Keratinocyte (primary cell): Measurements from ENCODE around the gene EGFLAM. TPM values are rescaled to one million over a fixed set of nuclear protein-coding genes. Genes with fewer than 3 reads are reported as not detected.

Source experiments
- DNase-seq: peaks from one replicate; pipeline ENCODE4 v3.0.0-alpha.2; 2011; ENCODE audit warnings: low read depth, missing footprints, low spot score
- FAIRE-seq: peaks from 2 replicates; lab custom pipeline; 2011; peaks lifted over from hg19 to GRCh38; lab: Jason Lieb, UNC
- H2AFZ ChIP-seq: 2 replicates; pipeline ENCODE4 v1.6.0; 2012; ENCODE audit warnings: low read length, control low read depth, inconsistent platforms; ENCODE audit not compliant: control insufficient read depth
- H3K27ac ChIP-seq: 2 replicates; pipeline ENCODE4 v1.5.1; 2011; ENCODE audit warnings: low read length; ENCODE audit not compliant: control insufficient read depth, insufficient read depth
- H3K27me3 ChIP-seq: 3 replicates; pipeline ENCODE4 v1.6.0; 2011; ENCODE audit warnings: low read length; ENCODE audit not compliant: control insufficient read depth, insufficient read depth; ENCODE audit errors: extremely low read depth
- H3K36me3 ChIP-seq, 2 experiments: 2 replicates in 1 of 2; 3 replicates in 1 of 2; pipeline ENCODE4 v1.5.1; 2011; ENCODE audit warnings: low read length in 2 of 2, mild to moderate bottlenecking in 1 of 2; ENCODE audit not compliant: control insufficient read depth in 2 of 2, insufficient read depth in 2 of 2; ENCODE audit errors: extremely low read depth in 1 of 2
- H3K4me1 ChIP-seq: 3 replicates; pipeline ENCODE4 v1.5.1; 2011; ENCODE audit warnings: low read length; ENCODE audit not compliant: control insufficient read depth, insufficient read depth; ENCODE audit errors: extremely low read depth
- H3K4me2 ChIP-seq: 3 replicates; pipeline ENCODE4 v1.6.0; 2011; ENCODE audit warnings: low read depth, low read length; ENCODE audit not compliant: control insufficient read depth, insufficient read depth; ENCODE audit errors: extremely low read depth
- H3K4me3 ChIP-seq, 3 experiments: fragments of 200-600 bp in 1 of 3; sonication (generic) in 1 of 3; 2 replicates in 2 of 3; 3 replicates in 1 of 3; pipeline ENCODE4 v1.5.1; 2011 to 2016; ENCODE audit warnings: low read length in 3 of 3, mild to moderate bottlenecking in 3 of 3, control low read depth in 2 of 3, inconsistent platforms in 1 of 3, low read depth in 1 of 3, mixed read lengths in 1 of 3, mixed run types in 1 of 3, moderate library complexity in 1 of 3; ENCODE audit not compliant: control insufficient read depth in 2 of 3, insufficient read depth in 2 of 3; ENCODE audit errors: extremely low read depth in 1 of 3
- H3K79me2 ChIP-seq: 2 replicates; pipeline ENCODE4 v1.6.0; 2012; ENCODE audit warnings: low read length; ENCODE audit not compliant: control insufficient read depth, insufficient read depth
- H3K9ac ChIP-seq: 3 replicates; pipeline ENCODE4 v1.6.0; 2011; ENCODE audit warnings: low read length; ENCODE audit not compliant: control insufficient read depth, insufficient read depth; ENCODE audit errors: extremely low read depth
- H3K9me1 ChIP-seq: 3 replicates; pipeline ENCODE4 v1.6.0; 2011; ENCODE audit warnings: low read length; ENCODE audit not compliant: control insufficient read depth, insufficient read depth; ENCODE audit errors: extremely low read depth
- H3K9me3 ChIP-seq: 2 replicates; pipeline ENCODE4 v1.5.1; 2012; ENCODE audit warnings: low read depth, low read length; ENCODE audit not compliant: control insufficient read depth
- H4K20me1 ChIP-seq: 3 replicates; pipeline ENCODE4 v1.6.0; 2011; ENCODE audit warnings: low read length; ENCODE audit not compliant: control insufficient read depth, insufficient read depth; ENCODE audit errors: extremely low read depth
- EZH2 ChIP-seq: IDR thresholded peaks from one replicate; pipeline ENCODE4 v1.6.1; 2012; ENCODE audit warnings: inconsistent platforms, mild to moderate bottlenecking, low read length, moderate library complexity
- dilution Hi-C: fragments of 300-500 bp; cut with MboI; formaldehyde crosslinking; loops from one replicate; pipeline ENCODE4 v1.7.0; 2020; ENCODE audit warnings: low sequenced_read_pairs; ENCODE audit not compliant: extremely low pct_ligation_motif_present
- polyA plus RNA-seq, 5 experiments: library from polyadenylated mRNA; depleted of rRNA in 3 of 5; stranded (reverse) in 3 of 5; stranded (forward) in 1 of 5; unstranded in 1 of 5; fragments of >200 nt; gene quantifications; 1 replicate in 1 of 5; 2 replicates in 3 of 5; 3 replicates in 1 of 5; pipeline versions ENCODE4 v1.2.1 to v1.2.3, GENCODE V29; 2011 to 2012; ENCODE audit warnings: missing spikeins in 2 of 5, low read depth in 1 of 5, low replicate concordance in 1 of 5
- TF ChIP-seq, protein P1 (sequence below), 3 experiments: IDR thresholded peaks in 1 of 3; conservative IDR thresholded peaks in 1 of 3; optimal IDR thresholded peaks in 1 of 3; 2 replicates in 2 of 3; 3 replicates in 1 of 3; pipeline versions ENCODE3 to v1.5.1; 2011; ENCODE audit warnings: low read length in 3 of 3, mild to moderate bottlenecking in 3 of 3, moderate library complexity in 2 of 3, control low read depth in 1 of 3, inconsistent platforms in 1 of 3; ENCODE audit not compliant: insufficient read depth in 2 of 3; ENCODE audit errors: extremely low read depth in 1 of 3

The EGFLAM gene
- polyA plus RNA-seq, 1 donor (not counting 4 experiments of a cell fraction or from before 2014, with no cell fraction given), result not detected

DNA sequence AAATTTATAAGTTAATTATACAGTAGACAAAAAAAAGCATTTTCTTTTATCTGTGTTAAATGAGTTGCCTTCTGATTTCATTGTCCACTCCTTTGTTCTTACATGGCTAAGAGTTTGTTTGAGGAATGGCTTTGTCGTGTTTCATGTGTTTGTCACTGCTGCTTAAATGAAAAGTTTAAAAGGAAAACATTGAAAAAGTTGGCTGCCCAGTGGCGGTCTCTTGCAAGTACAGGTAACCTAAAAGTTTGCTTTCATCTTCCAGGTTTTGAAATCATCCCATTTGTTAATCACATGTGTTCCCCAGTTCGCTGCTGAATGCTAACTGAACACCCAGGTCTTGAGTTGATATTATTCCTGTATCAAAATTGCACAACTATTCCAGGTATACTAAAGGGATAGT lies 33.9 kb downstream of the EGFLAM start:
- Histone ChIP-seq H3K4me3 (no peak overlapping the region), H3K36me3 (no peaks in the 10 kb centered on the region), H3K79me2 (no peaks in the 10 kb centered on the region), H4K20me1 (no peaks in the 10 kb centered on the region), H2AFZ (no peak overlapping the region), H3K9me1 (no peaks in the 10 kb centered on the region), H3K9ac (no peak overlapping the region), H3K4me1 (peaks cover 15% of the 10 kb centered on the region), H3K27me3 (no peaks in the 10 kb centered on the region), H3K27ac (no peak overlapping the region), H3K4me2 (no peak overlapping the region), H3K9me3 (no peaks in the 10 kb centered on the region)
- dilution Hi-C loops, result no loop called here
- TF ChIP-seq EZH2, result no peak
- TF ChIP-seq, protein P1, sequence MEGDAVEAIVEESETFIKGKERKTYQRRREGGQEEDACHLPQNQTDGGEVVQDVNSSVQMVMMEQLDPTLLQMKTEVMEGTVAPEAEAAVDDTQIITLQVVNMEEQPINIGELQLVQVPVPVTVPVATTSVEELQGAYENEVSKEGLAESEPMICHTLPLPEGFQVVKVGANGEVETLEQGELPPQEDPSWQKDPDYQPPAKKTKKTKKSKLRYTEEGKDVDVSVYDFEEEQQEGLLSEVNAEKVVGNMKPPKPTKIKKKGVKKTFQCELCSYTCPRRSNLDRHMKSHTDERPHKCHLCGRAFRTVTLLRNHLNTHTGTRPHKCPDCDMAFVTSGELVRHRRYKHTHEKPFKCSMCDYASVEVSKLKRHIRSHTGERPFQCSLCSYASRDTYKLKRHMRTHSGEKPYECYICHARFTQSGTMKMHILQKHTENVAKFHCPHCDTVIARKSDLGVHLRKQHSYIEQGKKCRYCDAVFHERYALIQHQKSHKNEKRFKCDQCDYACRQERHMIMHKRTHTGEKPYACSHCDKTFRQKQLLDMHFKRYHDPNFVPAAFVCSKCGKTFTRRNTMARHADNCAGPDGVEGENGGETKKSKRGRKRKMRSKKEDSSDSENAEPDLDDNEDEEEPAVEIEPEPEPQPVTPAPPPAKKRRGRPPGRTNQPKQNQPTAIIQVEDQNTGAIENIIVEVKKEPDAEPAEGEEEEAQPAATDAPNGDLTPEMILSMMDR (optimal IDR thresholded peaks at IDR 0.05 in 1 of 3, IDR thresholded peaks at IDR 0.05 in 1 of 3, conservative IDR thresholded peaks at IDR 0.05 in 1 of 3; ENCODE audit: extremely low read depth in 1 of 3, insufficient read depth in 2 of 3, low read length in 3 of 3), result no peak
- DNase-seq (no peak), FAIRE-seq (no peak)

DNA sequence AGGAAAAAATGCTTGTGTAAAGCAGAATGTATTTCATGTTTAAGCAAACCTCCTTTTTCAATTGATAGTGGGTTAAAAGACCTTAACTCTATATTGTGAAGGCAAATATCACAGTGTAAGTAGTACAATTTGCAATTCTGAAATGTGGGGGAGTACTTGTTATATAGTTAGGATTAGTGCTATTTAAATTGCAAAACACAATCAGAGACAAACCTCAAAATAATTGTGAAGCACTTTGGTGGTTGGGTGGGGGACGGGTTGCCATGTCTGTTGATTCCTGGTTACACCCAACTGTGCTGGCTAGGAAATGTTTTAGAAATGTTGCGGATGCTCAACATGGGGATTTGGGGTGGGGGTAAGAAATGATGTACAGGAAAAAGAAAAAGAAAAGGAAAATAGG lies 37.4 kb downstream of the EGFLAM start:
- DNase-seq, result no peak
- Histone ChIP-seq H4K20me1 (no peaks in the 10 kb centered on the region), H3K36me3 (no peaks in the 10 kb centered on the region), H3K4me3 (no peak overlapping the region), H3K4me1 (peaks cover 10% of the 10 kb centered on the region), H3K27me3 (no peaks in the 10 kb centered on the region), H3K9me3 (no peaks in the 10 kb centered on the region), H2AFZ (no peak overlapping the region), H3K9me1 (no peaks in the 10 kb centered on the region), H3K4me2 (no peak overlapping the region), H3K9ac (no peak overlapping the region), H3K27ac (no peak overlapping the region), H3K79me2 (no peaks in the 10 kb centered on the region)
- TF ChIP-seq, protein P1 (optimal IDR thresholded peaks at IDR 0.05 in 1 of 3, IDR thresholded peaks at IDR 0.05 in 1 of 3, conservative IDR thresholded peaks at IDR 0.05 in 1 of 3; ENCODE audit: extremely low read depth in 1 of 3, insufficient read depth in 2 of 3, low read length in 3 of 3), result no peak
- TF ChIP-seq EZH2, result no peak
- dilution Hi-C loops, result no loop called here
- no peak for FAIRE-seq
